ENCODE results near the gene TUBA4A.

Gene TUBA4A

DNA sequence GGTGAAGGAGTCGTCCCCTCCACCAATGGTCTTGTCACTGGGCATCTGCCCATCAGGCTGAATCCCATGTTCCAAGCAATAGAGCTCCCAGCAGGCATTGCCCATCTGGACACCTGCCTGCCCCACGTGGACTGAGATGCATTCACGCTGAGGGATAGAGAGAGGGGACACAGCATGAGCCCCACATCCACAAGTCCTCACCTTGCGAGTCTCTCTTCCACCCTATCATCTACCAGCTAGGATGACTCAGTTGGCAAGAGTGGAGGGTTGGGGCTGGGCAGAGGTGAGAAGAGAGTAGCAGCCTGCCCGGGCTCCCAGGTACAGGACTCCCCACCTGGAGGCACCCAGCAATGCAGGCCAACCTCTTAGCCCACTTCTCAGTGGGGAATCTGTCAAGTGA, 1.6 kb downstream of the TUBA4A start:
- no peak for TF ChIP-seq CTCF (conservative IDR thresholded peaks at IDR 0.05; ENCODE audit: low read depth, low read length)
- no peak for DNase-seq (ENCODE audit: low read depth)
- no peak overlapping the region for H3K4me3 ChIP-seq (ENCODE audit: low read depth, low read length)

- H3K4me3 ChIP-seq (ENCODE audit: low read depth, low read length): no peak overlapping the region
- DNase-seq (ENCODE audit: low read depth): no peak
- no peak for TF ChIP-seq CTCF (conservative IDR thresholded peaks at IDR 0.05; ENCODE audit: low read depth, low read length)
These were observed 2.1 kb downstream of the TUBA4A start for GRCh38 chr2:219251656-219252055.

DNA sequence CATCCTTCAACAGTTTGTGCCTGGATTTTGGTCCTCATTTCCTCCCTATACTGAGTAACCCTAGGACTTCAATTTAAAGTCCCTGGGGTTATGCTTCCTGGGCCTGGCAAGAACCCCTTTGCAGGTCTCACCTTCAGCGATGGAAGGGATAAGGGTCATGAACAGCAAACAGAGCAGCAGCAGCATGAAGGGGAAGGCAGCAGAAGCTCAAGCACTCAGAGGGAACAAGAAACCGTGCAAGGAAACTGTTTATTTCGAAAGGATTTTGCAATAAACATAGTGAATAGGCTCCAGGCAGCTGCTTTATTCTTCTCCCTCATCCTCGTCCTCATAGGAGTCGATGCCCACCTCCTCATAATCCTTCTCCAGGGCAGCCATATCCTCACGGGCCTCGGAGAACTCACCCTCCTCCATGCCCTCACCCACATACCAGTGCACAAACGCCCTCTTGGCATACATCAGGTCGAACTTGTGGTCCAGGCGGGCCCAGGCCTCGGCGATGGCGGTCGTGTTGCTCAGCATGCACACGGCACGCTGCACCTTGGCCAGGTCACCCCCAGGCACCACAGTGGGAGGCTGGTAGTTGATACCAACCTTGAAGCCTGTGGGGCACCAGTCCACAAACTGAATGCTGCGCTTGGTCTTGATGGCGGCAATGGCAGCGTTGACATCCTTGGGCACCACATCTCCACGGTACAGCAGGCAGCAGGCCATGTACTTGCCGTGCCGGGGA, 3.5 kb downstream of the TUBA4A start:
- TF ChIP-seq CTCF (conservative IDR thresholded peaks at IDR 0.05; ENCODE audit: low read depth, low read length): no peak
- no peak overlapping the region for H3K4me3 ChIP-seq (ENCODE audit: low read depth, low read length)
- DNase-seq (ENCODE audit: low read depth): no peak

GRCh38 chr2:219249203-219249980, 4.3 kb downstream of the TUBA4A start:
- TF ChIP-seq CTCF (conservative IDR thresholded peaks at IDR 0.05; ENCODE audit: low read depth, low read length): no peak
- peak; percentile 76 for DNase-seq (ENCODE audit: low read depth)
- H3K4me3 ChIP-seq (ENCODE audit: low read depth, low read length): no peak overlapping the region

DNA sequence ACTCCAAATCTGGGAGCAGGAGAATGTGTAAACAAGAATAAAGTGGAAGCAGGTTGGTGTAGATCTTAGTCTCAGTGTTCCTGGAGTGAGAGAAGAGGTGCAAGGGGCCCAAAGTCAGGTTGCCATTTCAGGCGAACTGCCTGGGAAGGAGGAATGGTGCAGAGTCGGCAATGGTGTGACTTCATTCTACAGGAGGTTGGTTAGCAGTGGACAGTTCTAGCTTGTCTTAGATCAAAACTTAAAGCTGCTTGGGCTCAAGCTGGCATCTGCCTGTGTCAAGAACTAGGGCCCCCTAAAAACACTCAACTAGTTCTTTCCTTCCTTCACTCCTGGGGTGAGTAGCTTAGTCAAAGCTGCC, 4.9 kb downstream of the TUBA4A start:
- no peak for DNase-seq (ENCODE audit: low read depth)
- TF ChIP-seq CTCF (conservative IDR thresholded peaks at IDR 0.05; ENCODE audit: low read depth, low read length): no peak
- H3K4me3 ChIP-seq (ENCODE audit: low read depth, low read length): no peak overlapping the region

DNA sequence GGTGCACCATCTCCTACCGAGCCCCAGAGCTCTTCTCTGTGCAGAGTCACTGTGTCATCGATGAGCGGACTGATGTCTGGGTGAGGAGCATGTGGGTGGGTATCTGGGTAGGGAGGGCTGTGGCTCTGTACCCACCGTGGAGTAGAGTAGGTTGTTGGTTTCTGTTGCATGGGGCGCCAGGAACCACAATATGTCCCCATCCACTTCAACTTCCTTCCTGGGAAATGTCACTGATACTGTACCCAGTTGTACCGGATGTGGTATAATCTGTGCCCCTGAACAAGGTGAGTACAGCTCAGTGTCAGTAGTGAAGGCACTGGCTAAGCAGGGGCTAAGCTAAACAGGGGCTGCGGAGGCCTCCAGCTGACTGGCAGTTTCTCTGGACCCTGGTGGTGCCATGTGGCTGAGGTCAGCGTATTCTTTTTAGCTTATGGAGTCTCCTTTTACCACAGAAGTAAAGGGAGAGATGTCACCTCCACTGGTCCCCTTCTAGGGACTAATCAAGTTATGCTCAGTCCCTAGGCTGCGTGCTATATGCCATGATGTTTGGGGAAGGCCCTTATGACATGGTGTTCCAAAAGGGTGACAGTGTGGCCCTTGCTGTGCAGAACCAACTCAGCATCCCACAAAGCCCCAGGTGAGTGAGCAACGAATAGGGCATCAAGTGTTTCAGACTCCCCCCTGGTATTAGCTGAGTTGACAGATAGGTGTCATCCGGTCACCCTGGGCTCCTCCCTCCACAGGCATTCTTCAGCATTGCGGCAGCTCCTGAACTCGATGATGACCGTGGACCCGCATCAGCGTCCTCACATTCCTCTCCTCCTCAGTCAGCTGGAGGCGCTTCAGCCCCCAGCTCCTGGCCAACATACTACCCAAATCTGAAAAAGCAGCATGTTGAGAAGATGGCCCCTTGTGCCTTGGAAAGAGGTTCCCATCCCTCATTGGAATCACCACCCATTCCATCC, 5.8 kb downstream of the TUBA4A start:
- TF ChIP-seq CTCF (conservative IDR thresholded peaks at IDR 0.05; ENCODE audit: low read depth, low read length): no peak
- no peak overlapping the region for H3K4me3 ChIP-seq (ENCODE audit: low read depth, low read length)
- no peak for DNase-seq (ENCODE audit: low read depth)
